Natural killer cell (primary cell): Measurements from ENCODE around the gene FGFR2. TPM values are rescaled to one million over a fixed set of nuclear protein-coding genes. Genes with fewer than 3 reads are reported as not detected.

Source experiments
- ATAC-seq, 3 donors: fragments of 150-1000 bp in 2 of 3; fragments of 200-7000 bp in 1 of 3; cut with Tn5 transposase; 1 replicate in 1 of 3; 2 replicates in 2 of 3; pipeline ENCODE4 v1.10.0; 2021; ENCODE audit warnings: mild to moderate bottlenecking in 2 of 3, moderate library complexity in 2 of 3
- DNase-seq, 2 donors: peaks; one replicate each; pipeline versions ENCODE4 v3.0.0 to v3.0.0-alpha.2; 2013 to 2021; ENCODE audit warnings: mixed read lengths in 1 of 2
- H3K27ac ChIP-seq: one replicate; pipeline ENCODE4 v1.5.1; 2013; ENCODE audit warnings: mild to moderate bottlenecking, low read length
- H3K27me3 ChIP-seq: one replicate; pipeline ENCODE4 v1.6.1; 2013; ENCODE audit warnings: low read length; ENCODE audit not compliant: control insufficient read depth, insufficient read depth
- H3K36me3 ChIP-seq: one replicate; pipeline ENCODE4 v1.6.1; 2013; ENCODE audit warnings: low read length; ENCODE audit not compliant: control insufficient read depth, insufficient read depth
- H3K4me1 ChIP-seq: one replicate; pipeline ENCODE4 v1.6.1; 2013; ENCODE audit warnings: low read length; ENCODE audit not compliant: control insufficient read depth, insufficient read depth
- H3K4me3 ChIP-seq: one replicate; pipeline ENCODE4 v1.5.1; 2013; ENCODE audit warnings: low read length
- H3K9me3 ChIP-seq: one replicate; pipeline ENCODE4 v1.6.1; 2013; ENCODE audit warnings: low read length; ENCODE audit not compliant: control insufficient read depth, insufficient read depth
- H3K27ac Mint-ChIP-seq, 2 donors: one replicate each; pipeline ENCODE4 v1.8.0; 2022; ENCODE audit warnings: mild to moderate bottlenecking in 2 of 2, mixed read lengths in 2 of 2, moderate library complexity in 1 of 2
- H3K27me3 Mint-ChIP-seq, 2 donors: one replicate each; pipeline ENCODE4 v1.8.0; 2022; ENCODE audit warnings: low read depth in 2 of 2, mixed read lengths in 2 of 2
- H3K36me3 Mint-ChIP-seq: one replicate; pipeline ENCODE4 v1.8.0; 2022; ENCODE audit warnings: mixed read lengths
- H3K4me1 Mint-ChIP-seq, 2 donors: one replicate each; pipeline ENCODE4 v1.8.0; 2022; ENCODE audit warnings: mixed read lengths in 2 of 2
- H3K4me3 Mint-ChIP-seq: one replicate; pipeline ENCODE4 v1.8.0; 2022; ENCODE audit warnings: mild to moderate bottlenecking, moderate library complexity, mixed read lengths
- H3K9me3 Mint-ChIP-seq, 2 donors: one replicate each; pipeline ENCODE4 v1.8.0; 2022; ENCODE audit warnings: mixed read lengths in 2 of 2
- WGBS: methylation state at CpG from one replicate; pipeline ENCODE4 v1.1.7; 2013; ENCODE audit warnings: missing lambda C conversion rate; ENCODE audit not compliant: insufficient coverage; 5-methylcytosine and 5-hydroxymethylcytosine counted together
- intact Hi-C: fragments of 100-400 bp; cut with micrococcal nuclease; formaldehyde crosslinking; loops from one replicate; pipeline ENCODE4 v1.14.2; 2022
- total RNA-seq, 4 donors: library from RNA; stranded (reverse); fragments of 120-200 nt in 1 of 4; gene quantifications; one replicate each; pipeline versions ENCODE4 v1.2.3 to v1.2.4, GENCODE V29; 2013 to 2022
- TF ChIP-seq, protein P1 (sequence below): fragments of 200-600 bp; IDR thresholded peaks from one replicate; pipeline ENCODE4 v1.8.0; 2022; ENCODE audit warnings: antibody characterized with exemption

The FGFR2 gene
- total RNA-seq, 3 donors from 2014 or later (not counting 1 experiment from before 2014, with no cell fraction given): 0.72 to 5.6 TPM; not detected in 1

DNA sequence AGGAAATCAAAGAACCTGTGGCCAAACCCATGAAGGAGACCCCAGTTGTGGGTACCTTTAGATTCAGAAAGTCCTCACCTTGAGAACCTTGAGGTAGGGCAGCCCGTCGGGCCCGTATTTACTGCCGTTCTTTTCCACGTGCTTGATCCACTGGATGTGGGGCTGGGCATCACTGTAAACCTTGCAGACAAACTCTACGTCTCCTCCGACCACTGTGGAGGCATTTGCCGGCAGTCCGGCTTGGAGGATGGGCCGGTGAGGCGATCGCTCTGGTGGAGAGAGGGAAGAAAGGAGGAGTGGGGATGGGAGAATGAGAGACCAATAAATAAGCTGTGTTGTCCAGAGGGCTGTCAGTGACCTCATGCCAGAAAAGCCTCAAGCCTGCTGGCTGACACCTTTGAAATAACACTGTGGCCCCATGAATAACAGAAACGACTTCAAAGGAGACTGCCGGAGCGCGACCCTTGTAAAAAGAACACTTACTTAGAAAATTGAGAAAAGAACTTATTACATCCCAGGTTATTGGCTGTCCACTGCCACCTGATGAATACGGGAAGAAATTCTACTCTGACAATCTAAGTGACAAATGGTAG lies 78.2 kb downstream of the FGFR2 start:
- no peaks in the 10 kb centered on the region for H3K9me3 ChIP-seq
- no peaks in the 10 kb centered on the region for H3K27me3 ChIP-seq
- no peaks in the 10 kb centered on the region for H3K4me1 ChIP-seq
- DNase-seq: no peak
- no peaks in the 10 kb centered on the region for H3K27me3 Mint-ChIP-seq
- no peaks in the 10 kb centered on the region for H3K4me1 Mint-ChIP-seq
- H3K36me3 Mint-ChIP-seq: no peaks in the 10 kb centered on the region
- H3K27ac Mint-ChIP-seq: no peak overlapping the region
- H3K27ac ChIP-seq: no peak overlapping the region
- TF ChIP-seq, protein P1, sequence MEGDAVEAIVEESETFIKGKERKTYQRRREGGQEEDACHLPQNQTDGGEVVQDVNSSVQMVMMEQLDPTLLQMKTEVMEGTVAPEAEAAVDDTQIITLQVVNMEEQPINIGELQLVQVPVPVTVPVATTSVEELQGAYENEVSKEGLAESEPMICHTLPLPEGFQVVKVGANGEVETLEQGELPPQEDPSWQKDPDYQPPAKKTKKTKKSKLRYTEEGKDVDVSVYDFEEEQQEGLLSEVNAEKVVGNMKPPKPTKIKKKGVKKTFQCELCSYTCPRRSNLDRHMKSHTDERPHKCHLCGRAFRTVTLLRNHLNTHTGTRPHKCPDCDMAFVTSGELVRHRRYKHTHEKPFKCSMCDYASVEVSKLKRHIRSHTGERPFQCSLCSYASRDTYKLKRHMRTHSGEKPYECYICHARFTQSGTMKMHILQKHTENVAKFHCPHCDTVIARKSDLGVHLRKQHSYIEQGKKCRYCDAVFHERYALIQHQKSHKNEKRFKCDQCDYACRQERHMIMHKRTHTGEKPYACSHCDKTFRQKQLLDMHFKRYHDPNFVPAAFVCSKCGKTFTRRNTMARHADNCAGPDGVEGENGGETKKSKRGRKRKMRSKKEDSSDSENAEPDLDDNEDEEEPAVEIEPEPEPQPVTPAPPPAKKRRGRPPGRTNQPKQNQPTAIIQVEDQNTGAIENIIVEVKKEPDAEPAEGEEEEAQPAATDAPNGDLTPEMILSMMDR: no peak
- ATAC-seq: no peak
- no peak overlapping the region for H3K4me3 Mint-ChIP-seq
- no peak overlapping the region for H3K4me3 ChIP-seq
- no peaks in the 10 kb centered on the region for H3K9me3 Mint-ChIP-seq
- 83% methylated on average over 16 of the region's 17 CpGs for WGBS
- intact Hi-C loops: no loop called here
- H3K36me3 ChIP-seq: no peaks in the 10 kb centered on the region

DNA sequence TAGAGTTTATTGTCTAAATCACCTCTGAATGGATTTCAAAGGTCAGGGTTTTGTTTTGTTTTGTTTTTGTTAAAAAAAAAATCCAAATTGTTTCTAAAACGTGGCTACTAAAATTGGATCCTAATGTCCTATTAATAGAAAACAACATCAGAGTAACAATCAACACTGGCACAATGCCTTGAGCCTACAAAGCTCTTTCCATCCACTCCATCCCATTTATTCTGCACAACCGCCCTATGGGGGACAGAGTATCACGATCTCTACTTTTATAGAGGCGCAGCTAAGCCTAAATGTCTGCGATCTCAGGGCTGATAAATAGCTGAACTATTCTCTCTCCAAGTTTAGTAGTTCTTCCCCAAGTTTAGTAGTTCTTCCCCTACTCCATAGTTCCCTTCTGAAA lies 78.8 kb downstream of the FGFR2 start:
- 65% methylated on average over 5 of the region's 5 CpGs for WGBS
- H3K36me3 ChIP-seq: no peaks in the 10 kb centered on the region
- no peaks in the 10 kb centered on the region for H3K36me3 Mint-ChIP-seq
- no peaks in the 10 kb centered on the region for H3K9me3 Mint-ChIP-seq
- ATAC-seq (no peak), DNase-seq (no peak)
- H3K9me3 ChIP-seq: no peaks in the 10 kb centered on the region
- TF ChIP-seq, protein P1: no peak
- no peak overlapping the region for H3K27ac ChIP-seq
- H3K4me3 ChIP-seq: no peak overlapping the region
- H3K27me3 Mint-ChIP-seq: no peaks in the 10 kb centered on the region
- H3K4me1 ChIP-seq: no peaks in the 10 kb centered on the region
- no peaks in the 10 kb centered on the region for H3K4me1 Mint-ChIP-seq
- intact Hi-C loops: no loop called here
- H3K4me3 Mint-ChIP-seq: no peak overlapping the region
- H3K27ac Mint-ChIP-seq: no peak overlapping the region
- no peaks in the 10 kb centered on the region for H3K27me3 ChIP-seq

DNA sequence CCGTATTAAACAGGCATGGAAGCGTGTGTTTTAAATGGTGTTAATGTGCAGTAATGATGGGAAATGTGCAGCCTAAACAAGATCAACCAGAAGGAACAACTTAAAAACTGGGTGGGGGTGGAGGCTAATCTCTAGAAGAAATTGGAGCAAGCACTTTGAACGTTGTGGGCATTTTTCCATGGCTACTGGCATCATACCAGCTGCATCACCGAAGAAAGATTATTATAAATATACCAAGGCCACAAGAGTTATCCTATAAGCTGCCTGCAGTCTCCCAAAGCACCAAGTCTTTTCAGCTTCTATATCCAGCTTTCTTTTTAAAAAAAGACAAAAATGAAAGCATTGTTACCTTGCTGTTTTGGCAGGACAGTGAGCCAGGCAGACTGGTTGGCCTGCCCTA lies 79.9 kb downstream of the FGFR2 start:
- H3K9me3 ChIP-seq: no peaks in the 10 kb centered on the region
- no peak overlapping the region for H3K27ac ChIP-seq
- H3K4me1 Mint-ChIP-seq: no peaks in the 10 kb centered on the region
- no peaks in the 10 kb centered on the region for H3K36me3 ChIP-seq
- ATAC-seq (no peak), DNase-seq (no peak)
- 93% methylated on average over 4 of the region's 4 CpGs for WGBS
- no peak overlapping the region for H3K4me3 ChIP-seq
- H3K36me3 Mint-ChIP-seq: no peaks in the 10 kb centered on the region
- H3K27ac Mint-ChIP-seq: no peak overlapping the region
- H3K4me1 ChIP-seq: no peaks in the 10 kb centered on the region
- H3K27me3 Mint-ChIP-seq: peaks cover 0 to 3% of the 10 kb centered on the region in 2 donors
- H3K27me3 ChIP-seq: no peaks in the 10 kb centered on the region
- H3K4me3 Mint-ChIP-seq: no peak overlapping the region
- H3K9me3 Mint-ChIP-seq: no peaks in the 10 kb centered on the region
- TF ChIP-seq, protein P1: no peak
- intact Hi-C loops: no loop called here
